Measurements from ENCODE around the gene CILP.
A peak's percentile ranks its signal among the peaks of the same experiment; 100 is the strongest.

CILP gene

DNA sequence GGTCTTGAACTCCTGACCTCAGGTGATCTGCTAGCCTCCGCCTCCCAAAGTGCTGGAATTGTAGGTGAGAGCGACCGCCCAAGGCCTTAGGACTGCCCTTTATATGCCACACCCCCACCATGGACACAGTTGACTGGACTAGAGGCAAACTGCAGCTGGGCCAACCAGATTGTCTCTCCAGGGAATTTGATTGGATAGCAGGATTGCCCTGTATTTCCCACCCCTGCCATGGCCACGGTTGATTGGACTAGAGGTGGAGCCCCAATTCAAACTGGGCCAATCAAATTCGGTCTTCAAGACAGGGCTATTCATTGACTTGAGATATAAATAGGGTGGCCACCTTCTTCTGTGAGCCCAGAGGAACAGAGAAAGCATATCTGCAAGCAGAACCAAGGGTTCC lies 19.3 kb downstream of the CILP start:
- TF ChIP-seq NFIC (IDR thresholded peaks at IDR 0.05) (no peak), EGR1 (IDR thresholded peaks at IDR 0.05) (no peak), EP300 (IDR thresholded peaks at IDR 0.05; ENCODE audit: borderline replicate concordance) (no peak), RAD21 (IDR thresholded peaks at IDR 0.05; ENCODE audit: low read depth) (no peak), TAF1 (IDR thresholded peaks at IDR 0.05; ENCODE audit: low read depth) (no peak), CREB1 (IDR thresholded peaks at IDR 0.05; ENCODE audit: low read depth) (no peak), FOXM1 (IDR thresholded peaks at IDR 0.05; ENCODE audit: borderline replicate concordance, low read depth) (no peak), TEAD4 (IDR thresholded peaks at IDR 0.05) (no peak), ZBTB7A (IDR thresholded peaks at IDR 0.05; ENCODE audit: low read depth) (no peak)
- TF ChIP-seq, protein P1, sequence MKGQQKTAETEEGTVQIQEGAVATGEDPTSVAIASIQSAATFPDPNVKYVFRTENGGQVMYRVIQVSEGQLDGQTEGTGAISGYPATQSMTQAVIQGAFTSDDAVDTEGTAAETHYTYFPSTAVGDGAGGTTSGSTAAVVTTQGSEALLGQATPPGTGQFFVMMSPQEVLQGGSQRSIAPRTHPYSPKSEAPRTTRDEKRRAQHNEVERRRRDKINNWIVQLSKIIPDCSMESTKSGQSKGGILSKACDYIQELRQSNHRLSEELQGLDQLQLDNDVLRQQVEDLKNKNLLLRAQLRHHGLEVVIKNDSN (IDR thresholded peaks at IDR 0.05), result no peak
- TF ChIP-seq, protein P2, sequence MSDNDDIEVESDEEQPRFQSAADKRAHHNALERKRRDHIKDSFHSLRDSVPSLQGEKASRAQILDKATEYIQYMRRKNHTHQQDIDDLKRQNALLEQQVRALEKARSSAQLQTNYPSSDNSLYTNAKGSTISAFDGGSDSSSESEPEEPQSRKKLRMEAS (IDR thresholded peaks at IDR 0.05), result no peak

DNA sequence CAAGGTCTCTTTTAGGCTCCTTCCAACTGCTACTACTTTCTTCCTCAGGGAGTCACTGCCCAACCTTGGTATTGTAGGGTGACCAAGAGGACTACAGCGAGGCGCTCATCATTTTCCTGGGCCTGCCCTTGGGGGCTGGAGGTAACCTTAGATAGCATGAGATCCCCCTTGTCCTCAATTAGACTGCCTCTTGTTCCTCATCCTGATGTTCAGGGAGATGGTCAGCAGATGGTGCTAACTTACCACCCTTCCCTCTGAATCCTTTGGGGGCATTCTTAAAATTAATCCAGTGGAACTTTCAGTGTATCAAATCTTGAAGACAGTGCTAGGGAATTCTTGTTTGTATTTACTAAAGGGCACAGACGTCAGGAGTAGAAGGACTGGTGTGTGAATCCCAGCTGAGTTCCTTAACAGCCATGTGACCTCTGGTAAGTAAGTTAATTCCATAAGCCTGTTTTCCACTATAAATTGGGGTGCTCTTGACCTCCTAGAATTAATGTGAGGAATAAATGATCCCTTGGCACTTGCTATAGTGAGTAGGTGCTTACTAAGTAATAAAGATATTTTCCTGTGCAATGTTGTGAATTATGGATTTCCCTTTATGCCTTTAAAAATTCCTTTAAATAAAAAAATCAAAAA lies 22.1 kb downstream of the CILP start:
- TF ChIP-seq TEAD4 (IDR thresholded peaks at IDR 0.05), result no peak
- peak; percentile 97 for TF ChIP-seq RAD21 (IDR thresholded peaks at IDR 0.05; ENCODE audit: low read depth)
- TF ChIP-seq YY1 (IDR thresholded peaks at IDR 0.05; ENCODE audit: low read depth), result no peak

DNA sequence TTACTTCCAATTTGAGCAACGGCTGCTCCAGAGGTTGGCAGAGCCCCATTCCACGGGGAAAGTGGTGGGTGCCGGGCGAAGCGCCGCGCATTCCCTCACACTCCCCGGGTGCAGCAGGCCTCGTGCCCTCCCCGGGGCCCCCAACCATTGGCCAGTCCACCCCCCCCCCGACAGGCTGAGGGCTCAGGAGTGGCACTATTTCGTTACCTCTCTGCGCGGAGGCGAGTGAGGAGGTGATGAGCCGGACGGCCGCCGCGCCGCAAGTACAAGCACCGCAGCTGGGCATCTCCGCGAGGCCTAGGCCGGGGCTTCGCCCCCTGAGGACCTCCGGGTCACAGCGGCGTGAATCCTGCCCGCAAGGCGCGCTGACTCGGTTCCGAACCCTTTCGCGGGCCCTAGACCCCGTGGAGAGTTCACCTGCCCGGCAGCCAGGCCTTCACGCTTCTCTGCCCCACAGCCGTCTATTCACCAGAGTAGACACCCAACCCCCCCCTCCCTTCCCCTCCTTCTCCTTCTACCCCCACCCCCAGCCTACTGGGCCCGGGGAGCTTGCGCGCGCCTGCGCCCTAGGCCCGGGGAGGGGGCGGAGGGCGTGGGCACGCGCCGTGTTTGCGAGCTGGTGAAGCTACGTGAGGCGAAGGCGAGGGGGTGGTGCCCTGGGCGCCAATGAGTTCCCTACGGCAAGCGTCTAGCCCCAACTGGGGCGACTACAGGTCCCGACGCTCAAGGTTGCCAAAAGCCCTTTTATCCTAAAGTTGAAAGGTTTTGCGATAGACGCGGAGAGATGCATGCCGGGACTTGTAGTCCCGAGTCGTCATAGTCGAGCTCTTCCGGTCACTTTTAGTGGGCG lies 26.2 kb downstream of the CILP start, which contains the start of gene CLPX:
TSS of gene CLPX (minus strand) at position 475 of the 850 bp plus-strand sequence. CDS start at position 286, 189 bp downstream.
- no peak for TF ChIP-seq FOXM1 (IDR thresholded peaks at IDR 0.05; ENCODE audit: borderline replicate concordance, low read depth)
- TF ChIP-seq ZBTB7A (IDR thresholded peaks at IDR 0.05; ENCODE audit: low read depth), result peak; percentile 69; the same call in 1 of the 2 replicates
- TF ChIP-seq, protein P3, sequence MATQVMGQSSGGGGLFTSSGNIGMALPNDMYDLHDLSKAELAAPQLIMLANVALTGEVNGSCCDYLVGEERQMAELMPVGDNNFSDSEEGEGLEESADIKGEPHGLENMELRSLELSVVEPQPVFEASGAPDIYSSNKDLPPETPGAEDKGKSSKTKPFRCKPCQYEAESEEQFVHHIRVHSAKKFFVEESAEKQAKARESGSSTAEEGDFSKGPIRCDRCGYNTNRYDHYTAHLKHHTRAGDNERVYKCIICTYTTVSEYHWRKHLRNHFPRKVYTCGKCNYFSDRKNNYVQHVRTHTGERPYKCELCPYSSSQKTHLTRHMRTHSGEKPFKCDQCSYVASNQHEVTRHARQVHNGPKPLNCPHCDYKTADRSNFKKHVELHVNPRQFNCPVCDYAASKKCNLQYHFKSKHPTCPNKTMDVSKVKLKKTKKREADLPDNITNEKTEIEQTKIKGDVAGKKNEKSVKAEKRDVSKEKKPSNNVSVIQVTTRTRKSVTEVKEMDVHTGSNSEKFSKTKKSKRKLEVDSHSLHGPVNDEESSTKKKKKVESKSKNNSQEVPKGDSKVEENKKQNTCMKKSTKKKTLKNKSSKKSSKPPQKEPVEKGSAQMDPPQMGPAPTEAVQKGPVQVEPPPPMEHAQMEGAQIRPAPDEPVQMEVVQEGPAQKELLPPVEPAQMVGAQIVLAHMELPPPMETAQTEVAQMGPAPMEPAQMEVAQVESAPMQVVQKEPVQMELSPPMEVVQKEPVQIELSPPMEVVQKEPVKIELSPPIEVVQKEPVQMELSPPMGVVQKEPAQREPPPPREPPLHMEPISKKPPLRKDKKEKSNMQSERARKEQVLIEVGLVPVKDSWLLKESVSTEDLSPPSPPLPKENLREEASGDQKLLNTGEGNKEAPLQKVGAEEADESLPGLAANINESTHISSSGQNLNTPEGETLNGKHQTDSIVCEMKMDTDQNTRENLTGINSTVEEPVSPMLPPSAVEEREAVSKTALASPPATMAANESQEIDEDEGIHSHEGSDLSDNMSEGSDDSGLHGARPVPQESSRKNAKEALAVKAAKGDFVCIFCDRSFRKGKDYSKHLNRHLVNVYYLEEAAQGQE (IDR thresholded peaks at IDR 0.05; ENCODE audit: low read depth), result no peak
- TF ChIP-seq, protein P2 (IDR thresholded peaks at IDR 0.05), result peak; percentile 59; the same call in 1 of the 2 replicates
- TF ChIP-seq CEBPB (IDR thresholded peaks at IDR 0.05), result no peak
- TF ChIP-seq CREB1 (IDR thresholded peaks at IDR 0.05; ENCODE audit: low read depth), result peak; percentile 52; the same call in 1 of the 2 replicates
- TF ChIP-seq EGR1 (IDR thresholded peaks at IDR 0.05), result peak; percentile 97
- TF ChIP-seq, protein P1 (IDR thresholded peaks at IDR 0.05), result peak; percentile 55; the same call in 1 of the 2 replicates
- TF ChIP-seq YY1 (IDR thresholded peaks at IDR 0.05; ENCODE audit: low read depth), result no peak; the same call in 1 of the 2 replicates
- TF ChIP-seq RAD21 (IDR thresholded peaks at IDR 0.05; ENCODE audit: low read depth), result no peak
- TF ChIP-seq NFIC (IDR thresholded peaks at IDR 0.05), result peak; percentile 47; the same call in 1 of the 2 replicates
- TF ChIP-seq TAF1 (IDR thresholded peaks at IDR 0.05; ENCODE audit: low read depth), result peak; percentile 82
- TF ChIP-seq EP300 (IDR thresholded peaks at IDR 0.05; ENCODE audit: borderline replicate concordance), result peak; percentile 50; the same call in 1 of the 2 replicates
- peak; percentile 60; the same call in 1 of the 2 replicates for TF ChIP-seq TCF12 (IDR thresholded peaks at IDR 0.05; ENCODE audit: low read depth)

DNA sequence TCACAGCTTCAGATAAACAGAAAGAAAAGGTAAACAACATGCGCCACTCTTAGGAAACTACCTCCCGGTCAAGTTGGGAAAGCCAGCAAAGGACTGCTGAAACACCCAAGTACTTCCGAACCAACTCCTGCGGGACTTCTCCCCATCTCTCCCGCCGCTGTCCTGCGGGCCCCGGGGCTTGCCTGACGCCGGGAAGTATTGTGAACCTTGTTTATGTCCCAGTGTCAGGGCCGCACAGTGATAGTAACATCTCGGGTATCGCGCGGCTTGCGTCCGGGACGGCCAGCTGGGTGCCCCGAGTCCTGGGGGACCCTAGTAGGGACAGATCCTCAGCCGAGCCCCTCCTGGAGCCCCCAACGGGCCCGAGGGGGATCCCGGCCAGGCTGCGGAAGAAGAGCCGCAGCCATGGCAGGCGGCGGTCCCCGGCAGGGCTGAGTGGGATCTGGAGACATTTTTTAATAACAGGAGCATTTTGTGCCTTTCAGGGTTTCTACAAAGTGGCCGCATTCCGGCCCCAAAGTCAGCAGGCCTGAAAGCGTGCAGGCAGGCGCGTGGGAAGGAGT lies 26.9 kb downstream of the CILP start:
- TF ChIP-seq ZBTB7A (IDR thresholded peaks at IDR 0.05; ENCODE audit: low read depth), result peak; percentile 18; the same call in 1 of the 2 replicates
- TF ChIP-seq TCF12 (IDR thresholded peaks at IDR 0.05; ENCODE audit: low read depth), result no peak

DNA sequence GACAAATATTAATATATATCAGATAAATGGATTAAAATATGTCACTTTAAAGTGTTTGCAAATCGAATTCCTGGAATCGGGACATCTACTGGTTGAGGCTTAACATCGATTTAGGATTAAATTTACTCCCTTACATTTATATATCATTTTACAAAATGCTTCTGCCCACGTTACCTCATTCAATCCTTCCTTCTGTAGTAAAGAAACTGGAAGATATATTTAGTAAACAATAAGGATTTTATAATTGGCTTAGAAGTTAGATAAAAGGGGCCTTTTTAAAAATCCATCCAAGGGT lies 27.5 kb downstream of the CILP start:
- no peak for TF ChIP-seq EGR1 (IDR thresholded peaks at IDR 0.05)
- no peak for TF ChIP-seq EP300 (IDR thresholded peaks at IDR 0.05; ENCODE audit: borderline replicate concordance)
- TF ChIP-seq ZBTB7A (IDR thresholded peaks at IDR 0.05; ENCODE audit: low read depth), result no peak
- TF ChIP-seq TCF12 (IDR thresholded peaks at IDR 0.05; ENCODE audit: low read depth), result no peak
- TF ChIP-seq RAD21 (IDR thresholded peaks at IDR 0.05; ENCODE audit: low read depth), result no peak
- TF ChIP-seq, protein P3 (IDR thresholded peaks at IDR 0.05; ENCODE audit: low read depth), result no peak
- TF ChIP-seq, protein P2 (IDR thresholded peaks at IDR 0.05), result no peak
- no peak for TF ChIP-seq NFIC (IDR thresholded peaks at IDR 0.05)
- no peak for TF ChIP-seq TEAD4 (IDR thresholded peaks at IDR 0.05)
- no peak for TF ChIP-seq CREB1 (IDR thresholded peaks at IDR 0.05; ENCODE audit: low read depth)
- TF ChIP-seq, protein P1 (IDR thresholded peaks at IDR 0.05), result no peak
- TF ChIP-seq TAF1 (IDR thresholded peaks at IDR 0.05; ENCODE audit: low read depth), result no peak
- no peak for TF ChIP-seq CEBPB (IDR thresholded peaks at IDR 0.05)
- no peak for TF ChIP-seq YY1 (IDR thresholded peaks at IDR 0.05; ENCODE audit: low read depth)
- no peak for TF ChIP-seq FOXM1 (IDR thresholded peaks at IDR 0.05; ENCODE audit: borderline replicate concordance, low read depth)
